Prostate gland (tissue), 2 donors: Measurements from ENCODE around the gene RPL41. TPM values are rescaled to one million over a fixed set of nuclear protein-coding genes. Genes with fewer than 3 reads are reported as not detected.

ENCODE experiments used
- DNase-seq: peaks from one replicate; pipeline ENCODE4 v3.0.0-alpha.2; 2019; ENCODE audit warnings: low spot score
- H3K27ac ChIP-seq, 2 donors: fragments of 200-600 bp; sonication (generic); 2 replicates each; pipeline ENCODE4 v1.5.1; 2017 to 2019
- H3K27me3 ChIP-seq: fragments of 200-600 bp; sonication (generic); replicated peaks from 2 replicates; pipeline ENCODE4 v1.5.1; 2019; ENCODE audit not compliant: insufficient read depth
- H3K36me3 ChIP-seq, 2 donors: fragments of 200-600 bp; sonication (generic); 1 replicate in 1 of 2; 2 replicates in 1 of 2; pipeline versions ENCODE4 v1.5.1 to v1.8.1; 2017 to 2019
- H3K4me1 ChIP-seq: fragments of 200-600 bp; sonication (generic); replicated peaks from 2 replicates; pipeline ENCODE4 v1.5.1; 2019
- H3K4me3 ChIP-seq, 2 donors: fragments of 200-600 bp; sonication (generic); 2 replicates each; pipeline ENCODE4 v1.5.1; 2017 to 2019
- H3K9me3 ChIP-seq: fragments of 200-600 bp; sonication (generic); 2 replicates; pipeline ENCODE4 v1.5.1; 2017
- CTCF ChIP-seq, 4 experiments: fragments of 200-600 bp in 2 of 4; fragments of 450-650 bp in 2 of 4; sonication (generic) in 2 of 4; IDR thresholded peaks; 1 replicate in 3 of 4; 2 replicates in 1 of 4; pipeline ENCODE4 v1.5.1; 2016 to 2019; ENCODE audit warnings: antibody characterized with exemption in 4 of 4, mild to moderate bottlenecking in 2 of 4, moderate library complexity in 2 of 4
- POLR2A ChIP-seq: fragments of 450-650 bp; IDR thresholded peaks from one replicate; pipeline ENCODE4 v1.6.1; 2016; ENCODE audit warnings: antibody characterized with exemption, mild to moderate bottlenecking
- POLR2AphosphoS5 ChIP-seq: sonication (generic); formaldehyde crosslinking; IDR thresholded peaks from one replicate; pipeline ENCODE4 v1.6.1; 2017; ENCODE audit warnings: antibody characterized with exemption
- WGBS: methylation state at CpG from one replicate; pipeline ENCODE4 v1.1.5; 2018; 5-methylcytosine and 5-hydroxymethylcytosine counted together
- intact Hi-C: fragments of 100-400 bp; cut with DNase I; formaldehyde crosslinking; loops from one replicate; pipeline ENCODE4 v1.14.2; 2022
- total RNA-seq, 2 donors: library from RNA; depleted of rRNA; stranded (reverse); fragments of >200 nt; gene quantifications; one replicate each; pipeline ENCODE4 v1.1.0, GENCODE V29; 2016

The RPL41 gene
- total RNA-seq, 2 donors from 2014 or later = 2,549 to 4,385 TPM

GRCh38 chr12:56160894-56161689, 44.7 kb downstream of the RPL41 start:
- Histone ChIP-seq H3K36me3 (peaks cover 10 to 14% of the 10 kb centered on the region in 2 donors), H3K27me3 (no peaks in the 10 kb centered on the region), H3K4me3 (peak overlapping the region; percentile 58 to 71), H3K4me1 (peaks cover 12% of the 10 kb centered on the region), H3K27ac (peak overlapping the region; percentile 97 to 98), H3K9me3 (no peaks in the 10 kb centered on the region)
- TF ChIP-seq CTCF (IDR thresholded peaks at IDR 0.05) = no peak
- TF ChIP-seq POLR2AphosphoS5 = no peak
- no peak for TF ChIP-seq POLR2A
- intact Hi-C loops = no loop called here
- DNase-seq = no peak
- 58% methylated on average over 11 of the region's 11 CpGs for whole genome bisulfite sequencing

- peak overlapping the region; percentile 97 to 98 for H3K27ac ChIP-seq
- TF ChIP-seq CTCF (IDR thresholded peaks at IDR 0.05) = no peak
- TF ChIP-seq POLR2AphosphoS5 = no peak
- TF ChIP-seq POLR2A = no peak
- H3K4me3 ChIP-seq = no peak overlapping the region
- no peaks in the 10 kb centered on the region for H3K27me3 ChIP-seq
- 58% methylated on average over 10 of the region's 10 CpGs for WGBS
- peaks cover 10 to 19% of the 10 kb centered on the region in 2 donors for H3K36me3 ChIP-seq
- DNase-seq = no peak
- H3K9me3 ChIP-seq = no peaks in the 10 kb centered on the region
- peaks cover 12% of the 10 kb centered on the region for H3K4me1 ChIP-seq
- intact Hi-C loops = no loop called here
Measured at GRCh38 chr12:56161690-56162351, 45.4 kb downstream of the RPL41 start.

GRCh38 chr12:56162468-56163290, 46.2 kb downstream of the RPL41 start:
- no peak for DNase-seq
- peaks cover 10 to 26% of the 10 kb centered on the region in 2 donors for H3K36me3 ChIP-seq
- intact Hi-C loops = no loop called here
- H3K9me3 ChIP-seq = no peaks in the 10 kb centered on the region
- H3K4me1 ChIP-seq = peaks cover 12% of the 10 kb centered on the region
- peak; percentile 45 for TF ChIP-seq POLR2AphosphoS5
- no peak for TF ChIP-seq POLR2A
- H3K4me3 ChIP-seq = no peak overlapping the region
- no peaks in the 10 kb centered on the region for H3K27me3 ChIP-seq
- H3K27ac ChIP-seq = peak overlapping the region; percentile 97 to 98
- WGBS = 49% methylated on average over 11 of the region's 11 CpGs

GRCh38 chr12:56163533-56164344, 47.3 kb downstream of the RPL41 start:
- TF ChIP-seq POLR2A (no peak), POLR2AphosphoS5 (no peak), CTCF (IDR thresholded peaks at IDR 0.05) (no peak)
- Histone ChIP-seq H3K4me1 (peaks cover 12% of the 10 kb centered on the region), H3K4me3 (no peak overlapping the region), H3K27ac (no peak overlapping the region), H3K27me3 (no peaks in the 10 kb centered on the region), H3K9me3 (no peaks in the 10 kb centered on the region), H3K36me3 (peaks cover 10 to 26% of the 10 kb centered on the region in 2 donors)
- intact Hi-C loops = no loop called here
- DNase-seq = no peak
- 66% methylated on average over 11 of the region's 11 CpGs for WGBS
